ENCODE results near the gene RSRC1. TPM values are rescaled to one million over a fixed set of nuclear protein-coding genes. Genes with fewer than 3 reads are reported as not detected.

RSRC1 gene
- total RNA-seq, 3 donors from 2014 or later, result 53.1 to 101 (median 59.3) TPM

DNA sequence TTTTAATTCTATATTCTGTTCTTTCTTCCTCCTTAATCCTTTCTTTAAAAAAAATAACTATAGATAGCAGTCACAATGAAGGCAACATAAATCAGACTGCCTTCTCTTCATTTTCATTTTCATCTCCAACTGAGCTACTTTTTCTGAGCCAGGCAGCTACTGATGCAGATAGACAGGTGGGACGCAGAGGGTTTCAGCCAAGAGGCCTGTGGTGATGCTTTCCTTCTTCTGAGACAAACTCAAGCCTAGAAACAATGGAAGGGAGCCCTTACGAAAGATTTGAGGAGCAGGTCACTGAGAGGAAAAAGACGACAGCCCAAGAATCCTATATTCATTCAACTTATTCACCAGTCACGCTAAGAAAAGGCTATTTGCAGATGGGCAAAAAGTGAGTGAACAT, 241.1 kb downstream of the RSRC1 start:
- Histone ChIP-seq H3K9me3 (no peaks in the 10 kb centered on the region), H3K4me3 (no peak overlapping the region), H3K27ac (no peak overlapping the region), H3K4me1 (no peaks in the 10 kb centered on the region), H3K36me3 (no peaks in the 10 kb centered on the region), H3K27me3 (no peaks in the 10 kb centered on the region)
- TF ChIP-seq POLR2A (IDR thresholded peaks at IDR 0.05) (no peak), POLR2AphosphoS5 (IDR thresholded peaks at IDR 0.05) (no peak)
- TF ChIP-seq, protein P1, sequence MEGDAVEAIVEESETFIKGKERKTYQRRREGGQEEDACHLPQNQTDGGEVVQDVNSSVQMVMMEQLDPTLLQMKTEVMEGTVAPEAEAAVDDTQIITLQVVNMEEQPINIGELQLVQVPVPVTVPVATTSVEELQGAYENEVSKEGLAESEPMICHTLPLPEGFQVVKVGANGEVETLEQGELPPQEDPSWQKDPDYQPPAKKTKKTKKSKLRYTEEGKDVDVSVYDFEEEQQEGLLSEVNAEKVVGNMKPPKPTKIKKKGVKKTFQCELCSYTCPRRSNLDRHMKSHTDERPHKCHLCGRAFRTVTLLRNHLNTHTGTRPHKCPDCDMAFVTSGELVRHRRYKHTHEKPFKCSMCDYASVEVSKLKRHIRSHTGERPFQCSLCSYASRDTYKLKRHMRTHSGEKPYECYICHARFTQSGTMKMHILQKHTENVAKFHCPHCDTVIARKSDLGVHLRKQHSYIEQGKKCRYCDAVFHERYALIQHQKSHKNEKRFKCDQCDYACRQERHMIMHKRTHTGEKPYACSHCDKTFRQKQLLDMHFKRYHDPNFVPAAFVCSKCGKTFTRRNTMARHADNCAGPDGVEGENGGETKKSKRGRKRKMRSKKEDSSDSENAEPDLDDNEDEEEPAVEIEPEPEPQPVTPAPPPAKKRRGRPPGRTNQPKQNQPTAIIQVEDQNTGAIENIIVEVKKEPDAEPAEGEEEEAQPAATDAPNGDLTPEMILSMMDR (IDR thresholded peaks at IDR 0.05), result no peak
- DNase-seq (ENCODE audit: low spot score in 2 of 2), result no peak
- intact Hi-C loops (cut with DNase I; ENCODE audit: low total_unique reads), result no loop called here

DNA sequence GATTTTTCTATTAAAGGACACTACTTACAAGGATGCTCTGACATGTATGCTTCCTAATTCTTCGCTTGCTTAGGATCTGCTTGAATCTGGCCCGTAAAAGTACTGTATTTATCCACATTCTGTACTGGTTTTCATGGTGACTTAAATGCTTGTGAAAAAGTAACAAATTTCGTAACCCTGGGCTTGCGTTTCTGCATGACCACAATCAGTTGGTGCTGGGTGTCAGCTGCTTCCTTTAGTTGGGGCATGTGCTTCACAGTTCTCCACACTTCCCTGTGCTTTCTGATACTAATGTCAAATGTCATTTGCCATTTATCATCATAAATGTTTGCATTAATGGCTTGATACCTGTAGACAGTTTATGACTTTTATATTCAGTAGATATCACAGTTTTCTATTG, 242.7 kb downstream of the RSRC1 start:
- Histone ChIP-seq H3K4me3 (no peak overlapping the region), H3K9me3 (no peaks in the 10 kb centered on the region), H3K27ac (no peak overlapping the region), H3K4me1 (no peaks in the 10 kb centered on the region), H3K27me3 (no peaks in the 10 kb centered on the region), H3K36me3 (no peaks in the 10 kb centered on the region)
- intact Hi-C loops (cut with DNase I; ENCODE audit: low total_unique reads), result no loop called here
- DNase-seq (ENCODE audit: low spot score in 2 of 2), result no peak
- TF ChIP-seq POLR2AphosphoS5 (IDR thresholded peaks at IDR 0.05) (no peak), POLR2A (IDR thresholded peaks at IDR 0.05) (no peak)
- TF ChIP-seq, protein P1 (IDR thresholded peaks at IDR 0.05), result no peak

DNA sequence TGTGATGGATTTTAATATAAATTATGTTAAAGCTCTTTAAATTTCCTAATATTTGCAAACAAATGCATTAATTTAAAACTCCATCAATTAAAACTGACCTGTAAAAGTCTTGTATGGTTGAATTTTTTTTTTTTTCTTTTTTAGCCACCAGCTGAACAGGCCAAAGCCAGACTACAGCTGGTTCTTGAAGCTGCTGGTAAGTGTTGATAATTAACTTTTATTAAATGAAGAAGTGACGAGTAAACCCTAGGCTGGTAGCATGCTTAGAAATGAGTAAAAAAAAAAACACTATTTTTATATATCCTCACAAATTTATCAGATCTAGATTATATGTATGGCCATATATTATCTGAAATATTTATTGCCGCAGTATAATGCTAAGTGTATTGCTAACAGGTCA, 244.8 kb downstream of the RSRC1 start:
- Histone ChIP-seq H3K4me1 (no peaks in the 10 kb centered on the region), H3K36me3 (no peaks in the 10 kb centered on the region), H3K9me3 (no peaks in the 10 kb centered on the region), H3K4me3 (no peak overlapping the region), H3K27me3 (no peaks in the 10 kb centered on the region), H3K27ac (no peak overlapping the region)
- intact Hi-C loops (cut with DNase I; ENCODE audit: low total_unique reads), result no loop called here
- DNase-seq (ENCODE audit: low spot score in 2 of 2), result no peak
- TF ChIP-seq POLR2AphosphoS5 (IDR thresholded peaks at IDR 0.05), result no peak
- TF ChIP-seq, protein P1 (IDR thresholded peaks at IDR 0.05), result no peak
- TF ChIP-seq POLR2A (IDR thresholded peaks at IDR 0.05), result no peak

DNA sequence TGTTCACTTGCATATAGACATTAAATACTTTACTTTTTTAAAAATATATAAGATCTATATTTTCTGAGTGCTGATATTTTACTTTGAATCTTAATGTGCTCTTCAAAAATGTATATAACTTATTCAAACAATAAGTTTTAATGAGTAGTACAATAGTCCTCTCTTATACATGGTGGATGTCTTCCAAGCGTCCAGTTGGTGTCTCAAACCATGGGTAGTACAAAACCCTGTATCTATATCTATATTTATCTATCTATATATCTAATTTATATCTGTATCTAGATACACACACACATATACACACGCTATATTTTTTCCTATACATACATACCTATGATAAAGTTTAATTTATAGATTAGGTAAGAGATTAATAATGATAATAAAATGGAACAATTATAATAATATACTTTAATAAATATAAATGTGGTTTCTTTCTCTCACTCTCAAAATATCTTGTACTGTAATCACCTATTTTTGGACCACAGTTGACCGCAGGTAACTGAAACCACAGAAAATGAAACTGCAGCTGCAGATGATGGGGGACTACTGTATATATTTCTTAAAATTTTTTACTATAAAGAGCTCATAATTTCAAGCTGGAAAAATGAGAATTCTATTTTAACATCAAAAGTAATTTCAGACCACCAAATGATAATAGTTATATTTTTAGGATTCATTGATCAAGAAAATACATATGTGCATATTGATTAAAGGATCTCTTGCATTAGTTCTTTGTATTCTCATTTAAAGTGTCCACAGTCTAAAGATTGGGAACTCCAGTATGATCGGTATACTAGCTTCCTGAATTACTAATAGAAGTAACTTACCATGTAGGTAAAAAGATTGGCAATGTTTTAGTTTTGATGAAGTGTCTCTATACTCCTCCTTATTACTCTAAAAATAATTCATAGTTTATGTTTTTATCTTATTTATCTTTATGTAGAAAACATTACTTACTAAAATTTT, 246.0 kb downstream of the RSRC1 start:
- intact Hi-C loops (cut with DNase I; ENCODE audit: low total_unique reads), result no loop called here
- no peak for DNase-seq (ENCODE audit: low spot score in 2 of 2)
- Histone ChIP-seq H3K36me3 (no peaks in the 10 kb centered on the region), H3K9me3 (peaks cover 0 to 6% of the 10 kb centered on the region in 2 donors), H3K4me3 (no peak overlapping the region), H3K4me1 (no peaks in the 10 kb centered on the region), H3K27ac (no peak overlapping the region), H3K27me3 (no peaks in the 10 kb centered on the region)
- TF ChIP-seq POLR2A (IDR thresholded peaks at IDR 0.05) (no peak), POLR2AphosphoS5 (IDR thresholded peaks at IDR 0.05) (no peak)
- TF ChIP-seq, protein P1 (IDR thresholded peaks at IDR 0.05), result no peak

DNA sequence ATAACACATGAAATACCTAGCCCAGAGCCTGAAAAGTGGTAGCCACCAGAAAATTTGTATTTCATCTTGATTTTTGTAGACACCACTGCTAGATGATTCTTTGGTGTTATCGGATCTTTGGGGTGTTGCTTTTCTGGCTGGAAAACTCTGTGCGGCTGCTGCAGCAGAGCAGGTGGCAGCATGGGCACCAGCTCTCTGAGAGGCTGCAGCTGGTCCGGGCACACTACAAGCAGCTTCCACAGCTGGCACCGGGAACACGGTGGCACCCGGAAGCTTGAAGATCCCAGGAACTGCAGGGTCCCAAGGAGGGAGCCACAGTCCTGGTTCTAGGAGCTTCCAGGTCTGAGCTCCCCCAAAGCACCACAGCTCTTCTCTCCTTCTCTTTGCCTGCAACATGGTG, 249.4 kb downstream of the RSRC1 start:
- intact Hi-C loops (cut with DNase I; ENCODE audit: low total_unique reads), result no loop called here

More for the DNA sequence above, 249.4 kb downstream of the RSRC1 start:
- no peak overlapping the region for H3K27ac ChIP-seq
- DNase-seq (ENCODE audit: low spot score in 2 of 2), result no peak
- H3K4me3 ChIP-seq, result no peak overlapping the region
- no peaks in the 10 kb centered on the region for H3K4me1 ChIP-seq
- TF ChIP-seq, protein P1 (IDR thresholded peaks at IDR 0.05), result no peak
- TF ChIP-seq POLR2AphosphoS5 (IDR thresholded peaks at IDR 0.05) (no peak), POLR2A (IDR thresholded peaks at IDR 0.05) (no peak)
- H3K27me3 ChIP-seq, result no peaks in the 10 kb centered on the region
- H3K36me3 ChIP-seq, result no peaks in the 10 kb centered on the region
- peaks cover 0 to 6% of the 10 kb centered on the region in 2 donors for H3K9me3 ChIP-seq
